ENCODE data around the gene DRD3. TPM values are rescaled to one million over a fixed set of nuclear protein-coding genes. Genes with fewer than 3 reads are reported as not detected.

Gene DRD3
- not detected in 2 replicates for total RNA-seq (ENCODE audit: low replicate concordance)

DNA sequence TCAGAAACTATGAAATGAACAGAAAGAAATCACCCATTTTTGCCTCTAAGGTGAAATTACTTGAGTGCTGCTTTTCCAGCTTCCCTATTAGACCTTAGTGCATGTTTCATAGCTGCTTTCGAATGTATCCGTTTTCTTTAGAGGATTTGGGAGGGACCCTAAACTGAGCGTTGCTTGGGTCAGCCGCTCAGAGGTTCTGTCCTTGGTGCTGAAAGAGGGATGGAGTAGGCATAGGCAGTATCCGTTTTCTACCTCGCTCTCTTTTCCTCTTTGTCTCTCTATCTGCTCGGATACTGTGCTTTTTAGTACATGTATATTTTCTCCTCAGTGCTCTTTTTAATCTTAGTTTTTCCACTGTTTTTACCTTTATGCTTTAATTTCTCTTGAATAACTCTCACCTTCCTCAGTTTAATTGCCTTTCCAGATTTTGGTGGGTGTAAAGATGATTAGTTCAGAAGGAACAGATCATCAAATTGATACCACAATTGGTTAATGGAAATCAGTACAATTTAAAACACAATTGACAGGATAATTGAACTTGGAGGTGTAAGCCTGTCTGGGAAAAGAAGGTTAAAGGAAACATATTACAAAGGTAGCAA, at the start of gene DRD3:
TSS of gene DRD3 (minus strand) at position 283 of the 599 bp plus-strand sequence. CDS start 7,060 bp downstream, outside the sequence.
- no peaks in the 10 kb centered on the region for H3K9me3 ChIP-seq (ENCODE audit: low read depth)
- H3K36me3 Mint-ChIP-seq = no peaks in the 10 kb centered on the region
- H4K20me1 ChIP-seq (ENCODE audit: low read depth) = no peaks in the 10 kb centered on the region
- no peaks in the 10 kb centered on the region for H3K4me1 Mint-ChIP-seq
- H3K27ac ChIP-seq = no peak within 1 kb of the TSS
- H3K27me3 ChIP-seq = no peaks in the 10 kb centered on the region
- H3K4me2 ChIP-seq = no peak within 1 kb of the TSS
- no peak within 1 kb of the TSS for H3K9ac ChIP-seq
- no peaks in the 10 kb centered on the region for H3K4me1 ChIP-seq
- TF ChIP-seq EZH2phosphoT487 (IDR thresholded peaks at IDR 0.05) (no peak), EZH2 (IDR thresholded peaks at IDR 0.05) (no peak)
- TF ChIP-seq, protein P1, sequence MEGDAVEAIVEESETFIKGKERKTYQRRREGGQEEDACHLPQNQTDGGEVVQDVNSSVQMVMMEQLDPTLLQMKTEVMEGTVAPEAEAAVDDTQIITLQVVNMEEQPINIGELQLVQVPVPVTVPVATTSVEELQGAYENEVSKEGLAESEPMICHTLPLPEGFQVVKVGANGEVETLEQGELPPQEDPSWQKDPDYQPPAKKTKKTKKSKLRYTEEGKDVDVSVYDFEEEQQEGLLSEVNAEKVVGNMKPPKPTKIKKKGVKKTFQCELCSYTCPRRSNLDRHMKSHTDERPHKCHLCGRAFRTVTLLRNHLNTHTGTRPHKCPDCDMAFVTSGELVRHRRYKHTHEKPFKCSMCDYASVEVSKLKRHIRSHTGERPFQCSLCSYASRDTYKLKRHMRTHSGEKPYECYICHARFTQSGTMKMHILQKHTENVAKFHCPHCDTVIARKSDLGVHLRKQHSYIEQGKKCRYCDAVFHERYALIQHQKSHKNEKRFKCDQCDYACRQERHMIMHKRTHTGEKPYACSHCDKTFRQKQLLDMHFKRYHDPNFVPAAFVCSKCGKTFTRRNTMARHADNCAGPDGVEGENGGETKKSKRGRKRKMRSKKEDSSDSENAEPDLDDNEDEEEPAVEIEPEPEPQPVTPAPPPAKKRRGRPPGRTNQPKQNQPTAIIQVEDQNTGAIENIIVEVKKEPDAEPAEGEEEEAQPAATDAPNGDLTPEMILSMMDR (IDR thresholded peaks at IDR 0.05) = no peak
- DNase-seq (ENCODE audit: low spot score) = peak; percentile 87
- H3K27me3 Mint-ChIP-seq (ENCODE audit: insufficient read depth, low read depth) = peaks cover 4% of the 10 kb centered on the region
- no peaks in the 10 kb centered on the region for H3K9me3 Mint-ChIP-seq
- H2AFZ ChIP-seq (replicated peaks) = no peak within 1 kb of the TSS
- H3F3A ChIP-seq (ENCODE audit: low read depth) = peaks cover 5% of the 10 kb centered on the region
- no peaks in the 10 kb centered on the region for H3K79me2 ChIP-seq (ENCODE audit: low read depth)
- H3K36me3 ChIP-seq = no peaks in the 10 kb centered on the region
- no peak within 1 kb of the TSS for H3K4me3 Mint-ChIP-seq
- no peak within 1 kb of the TSS for H3K27ac Mint-ChIP-seq
- H3K4me3 ChIP-seq = no peak within 1 kb of the TSS

- Histone ChIP-seq H3K27me3 (no peaks in the 10 kb centered on the region), H3F3A (ENCODE audit: low read depth) (no peaks in the 10 kb centered on the region), H3K4me1 (no peaks in the 10 kb centered on the region), H3K9ac (no peak overlapping the region), H3K27ac (no peak overlapping the region), H2AFZ (replicated peaks) (no peak overlapping the region), H3K9me3 (ENCODE audit: low read depth) (no peaks in the 10 kb centered on the region), H3K4me3 (no peak overlapping the region), H3K4me2 (no peak overlapping the region), H3K79me2 (ENCODE audit: low read depth) (no peaks in the 10 kb centered on the region), H3K36me3 (no peaks in the 10 kb centered on the region), H4K20me1 (ENCODE audit: low read depth) (no peaks in the 10 kb centered on the region)
- no peaks in the 10 kb centered on the region for H3K4me1 Mint-ChIP-seq
- no peak overlapping the region for H3K4me3 Mint-ChIP-seq
- no peak overlapping the region for H3K27ac Mint-ChIP-seq
- H3K9me3 Mint-ChIP-seq = peaks cover 12% of the 10 kb centered on the region
- TF ChIP-seq, protein P1 (IDR thresholded peaks at IDR 0.05) = no peak
- TF ChIP-seq EZH2 (IDR thresholded peaks at IDR 0.05) = no peak
- no peak for TF ChIP-seq EZH2phosphoT487 (IDR thresholded peaks at IDR 0.05)
- no peak for DNase-seq (ENCODE audit: low spot score)
- peaks cover 4% of the 10 kb centered on the region for H3K27me3 Mint-ChIP-seq (ENCODE audit: insufficient read depth, low read depth)
- no peaks in the 10 kb centered on the region for H3K36me3 Mint-ChIP-seq
Measured at GRCh38 chr3:114227076-114227475, 48.2 kb upstream of the DRD3 start.

- no peaks in the 10 kb centered on the region for H3K36me3 ChIP-seq
- no peaks in the 10 kb centered on the region for H3F3A ChIP-seq (ENCODE audit: low read depth)
- H3K27ac Mint-ChIP-seq = no peak overlapping the region
- no peak overlapping the region for H3K4me3 ChIP-seq
- H3K79me2 ChIP-seq (ENCODE audit: low read depth) = no peaks in the 10 kb centered on the region
- no peak for DNase-seq (ENCODE audit: low spot score)
- no peaks in the 10 kb centered on the region for H3K9me3 ChIP-seq (ENCODE audit: low read depth)
- H3K27ac ChIP-seq = no peak overlapping the region
- H3K9ac ChIP-seq = no peak overlapping the region
- H3K4me1 ChIP-seq = no peaks in the 10 kb centered on the region
- no peaks in the 10 kb centered on the region for H3K4me1 Mint-ChIP-seq
- peaks cover 12% of the 10 kb centered on the region for H3K9me3 Mint-ChIP-seq
- H3K27me3 ChIP-seq = no peaks in the 10 kb centered on the region
- H3K27me3 Mint-ChIP-seq (ENCODE audit: insufficient read depth, low read depth) = peaks cover 4% of the 10 kb centered on the region
- H2AFZ ChIP-seq (replicated peaks) = no peak overlapping the region
- no peak overlapping the region for H3K4me2 ChIP-seq
- H3K4me3 Mint-ChIP-seq = no peak overlapping the region
- H3K36me3 Mint-ChIP-seq = no peaks in the 10 kb centered on the region
- H4K20me1 ChIP-seq (ENCODE audit: low read depth) = no peaks in the 10 kb centered on the region
- TF ChIP-seq EZH2 (IDR thresholded peaks at IDR 0.05) (no peak), EZH2phosphoT487 (IDR thresholded peaks at IDR 0.05) (no peak)
- TF ChIP-seq, protein P1 (IDR thresholded peaks at IDR 0.05) = no peak
Measured at GRCh38 chr3:114226313-114226712, 47.5 kb upstream of the DRD3 start.

Data from neural progenitor cell (in vitro differentiated cells).